Heart left ventricle (tissue), 13 donors: Measurements from ENCODE around the gene ETV6.

ENCODE experiments used
- POLR2A ChIP-seq, 2 donors: fragments of 450-650 bp; IDR thresholded peaks; one replicate each; pipeline ENCODE4 v1.6.1; 2017; ENCODE audit warnings: antibody characterized with exemption in 2 of 2, mild to moderate bottlenecking in 2 of 2, moderate library complexity in 2 of 2
- TF ChIP-seq, protein P1 (sequence below), 12 donors: fragments of 200-600 bp; sonication (generic) in 4 of 12; IDR thresholded peaks; one replicate each; pipeline versions ENCODE4 v1.5.0 to v1.8.0; 2018 to 2022; ENCODE audit warnings: antibody characterized with exemption in 12 of 12, mild to moderate bottlenecking in 5 of 12
- donor health status: ischemic (EF 13 %, LVEDD 7.1; RV severe dilation, severe dysfunction).
- donor health status: DM: no; HTN: yes; CAD: no.
- donor health status: DM: no; HTN: no; CAD: no.
- donor health status: ischemic (EF 25% LVEDD 6.9; RV normal size, moderate dysfunction).
- donor health status: ischemic (EF 25% LVEDD 5.7; RV mildly dilated, moderate dysfunction).
- donor health status: ischemic (EF 35%, LVEDD 5.7; RV mildly dilated, moderate dysfunction).
- donor health status: nonischemic (EF 11% LVEDD 7.7; RV severe dilation, severe dysfunction).
- donor health status: DM: yes; HTN: yes; CAD: no.
- donor health status: PGD.
- donor health status: ischemic (EF 29% LVEDD 5.4; RV normal size, mild dysfunction).
- donor health status: nonischemic (EF 23%, LVEDD 6.1; RV moderate dilation, normal function).

DNA sequence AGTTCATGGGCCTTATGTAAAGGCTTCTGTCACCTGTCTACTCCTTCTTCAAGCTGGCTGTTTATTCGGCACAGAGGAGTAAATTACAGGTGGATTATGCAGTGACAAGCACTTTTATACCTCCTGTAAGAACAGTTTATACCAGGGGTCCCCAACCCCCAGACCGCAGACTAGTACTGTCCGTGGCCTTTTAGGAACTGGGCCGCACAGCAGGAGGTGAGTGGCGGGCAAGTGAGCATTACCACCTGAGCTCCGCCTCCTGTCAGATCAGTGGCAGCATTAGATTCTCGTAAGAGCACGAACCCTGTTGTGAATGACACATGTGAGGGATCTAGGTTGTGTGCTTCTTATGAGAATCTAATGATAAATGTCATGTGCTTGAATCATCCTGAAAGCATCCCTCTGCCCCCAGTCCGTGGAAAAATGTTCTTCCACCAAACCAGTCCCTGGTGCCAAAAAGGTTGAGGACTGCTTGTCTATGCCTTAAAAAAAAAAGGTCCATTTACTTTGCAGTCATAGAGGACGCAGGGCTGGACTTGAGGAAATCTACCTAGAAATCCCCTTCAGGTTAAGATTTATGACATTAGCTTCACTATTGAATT is 78.8 kb downstream of the ETV6 start:
- TF ChIP-seq, protein P1, sequence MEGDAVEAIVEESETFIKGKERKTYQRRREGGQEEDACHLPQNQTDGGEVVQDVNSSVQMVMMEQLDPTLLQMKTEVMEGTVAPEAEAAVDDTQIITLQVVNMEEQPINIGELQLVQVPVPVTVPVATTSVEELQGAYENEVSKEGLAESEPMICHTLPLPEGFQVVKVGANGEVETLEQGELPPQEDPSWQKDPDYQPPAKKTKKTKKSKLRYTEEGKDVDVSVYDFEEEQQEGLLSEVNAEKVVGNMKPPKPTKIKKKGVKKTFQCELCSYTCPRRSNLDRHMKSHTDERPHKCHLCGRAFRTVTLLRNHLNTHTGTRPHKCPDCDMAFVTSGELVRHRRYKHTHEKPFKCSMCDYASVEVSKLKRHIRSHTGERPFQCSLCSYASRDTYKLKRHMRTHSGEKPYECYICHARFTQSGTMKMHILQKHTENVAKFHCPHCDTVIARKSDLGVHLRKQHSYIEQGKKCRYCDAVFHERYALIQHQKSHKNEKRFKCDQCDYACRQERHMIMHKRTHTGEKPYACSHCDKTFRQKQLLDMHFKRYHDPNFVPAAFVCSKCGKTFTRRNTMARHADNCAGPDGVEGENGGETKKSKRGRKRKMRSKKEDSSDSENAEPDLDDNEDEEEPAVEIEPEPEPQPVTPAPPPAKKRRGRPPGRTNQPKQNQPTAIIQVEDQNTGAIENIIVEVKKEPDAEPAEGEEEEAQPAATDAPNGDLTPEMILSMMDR (IDR thresholded peaks at IDR 0.05) = no peak
- TF ChIP-seq POLR2A (IDR thresholded peaks at IDR 0.05) = no peak
